Karpas-422 (cell line): ENCODE data around the gene L1CAM. TPM values are rescaled to one million over a fixed set of nuclear protein-coding genes. Genes with fewer than 3 reads are reported as not detected.
"Not testable (repeated sequence)": the region's sequence is repeated elsewhere in the genome, so short reads cannot be mapped to it uniquely, and the experiment has no call there.

Experiments used
- DNase-seq: peaks from one replicate; pipeline ENCODE4 v3.0.0-alpha.2; 2015
- H2AFZ ChIP-seq: fragments of 200-600 bp; sonication (generic); 2 replicates; pipeline ENCODE4 v1.6.1; 2014; ENCODE audit warnings: antibody characterized with exemption, low read length, mixed read lengths
- H3K27ac ChIP-seq: fragments of 200-600 bp; sonication (generic); 2 replicates; pipeline ENCODE4 v1.5.1; 2014; ENCODE audit warnings: mild to moderate bottlenecking, low read length, moderate library complexity
- H3K27me3 ChIP-seq: fragments of 200-600 bp; sonication (generic); 2 replicates; pipeline ENCODE4 v1.6.1; 2014; ENCODE audit warnings: low read length, mixed read lengths
- H3K36me3 ChIP-seq: fragments of 200-600 bp; sonication (generic); 2 replicates; pipeline ENCODE4 v1.6.1; 2014; ENCODE audit warnings: low read length, mixed read lengths; ENCODE audit not compliant: insufficient read depth
- H3K4me1 ChIP-seq: fragments of 200-600 bp; sonication (generic); 2 replicates; pipeline ENCODE4 v1.6.1; 2014; ENCODE audit warnings: mild to moderate bottlenecking, low read length, mixed read lengths
- H3K4me2 ChIP-seq: fragments of 200-600 bp; sonication (generic); 2 replicates; pipeline ENCODE4 v1.6.1; 2014; ENCODE audit warnings: low read length, low read depth, mild to moderate bottlenecking; ENCODE audit not compliant: poor library complexity, severe bottlenecking
- H3K4me3 ChIP-seq: fragments of 200-600 bp; sonication (generic); 2 replicates; pipeline ENCODE4 v1.5.1; 2014; ENCODE audit warnings: mild to moderate bottlenecking, antibody characterized with exemption, low read length, mixed read lengths
- H3K79me2 ChIP-seq: fragments of 200-600 bp; sonication (generic); 2 replicates; pipeline ENCODE4 v1.6.1; 2014; ENCODE audit warnings: mild to moderate bottlenecking, low read length, mixed read lengths
- H3K9ac ChIP-seq: fragments of 200-600 bp; sonication (generic); 2 replicates; pipeline ENCODE4 v1.6.0; 2014; ENCODE audit warnings: low read length
- H3K9me2 ChIP-seq: fragments of 200-600 bp; sonication (generic), shearing (Covaris generic); replicated peaks from 2 replicates; pipeline ENCODE4 v1.6.0; 2014; ENCODE audit warnings: mild to moderate bottlenecking, low read length, moderate library complexity; ENCODE audit not compliant: insufficient read depth
- H3K9me3 ChIP-seq: fragments of 300-700, 200-600 bp; sonication (generic); 2 replicates; pipeline ENCODE4 v1.6.1; 2014; ENCODE audit warnings: low read length, mixed read lengths
- H4K20me1 ChIP-seq: fragments of 200-600 bp; sonication (generic); 2 replicates; pipeline ENCODE4 v1.6.1; 2014; ENCODE audit warnings: mild to moderate bottlenecking, antibody characterized with exemption, low read length, low read depth; ENCODE audit not compliant: insufficient read depth
- total RNA-seq: library from RNA; depleted of rRNA; stranded (reverse); fragments of >200 nt; shearing (Covaris generic); gene quantifications from 2 replicates; pipeline ENCODE4 v1.2.3, GENCODE V29; 2014; ENCODE audit warnings: low replicate concordance

L1CAM gene
- total RNA-seq, 1 experiment from 2014 or later, result not detected

GRCh38 chrX:153818571-153819383 is 67.2 kb downstream of the L1CAM start:
- no peaks in the 10 kb centered on the region for H4K20me1 ChIP-seq
- no peaks in the 10 kb centered on the region for H3K9me2 ChIP-seq
- H3K27ac ChIP-seq, result no peak overlapping the region
- H3K36me3 ChIP-seq, result no peaks in the 10 kb centered on the region
- H3K9me3 ChIP-seq, result no peaks in the 10 kb centered on the region
- no peak for DNase-seq
- H3K79me2 ChIP-seq, result no peaks in the 10 kb centered on the region
- H3K9ac ChIP-seq, result no peak overlapping the region
- no peaks in the 10 kb centered on the region for H3K4me1 ChIP-seq
- no peaks in the 10 kb centered on the region for H3K27me3 ChIP-seq
- no peak overlapping the region for H3K4me2 ChIP-seq
- no peak overlapping the region for H2AFZ ChIP-seq
- H3K4me3 ChIP-seq, result no peak overlapping the region

- not testable (repeated sequence) for H3K4me3 ChIP-seq, DNase-seq, H3K27me3 ChIP-seq, H3K9me3 ChIP-seq, H3K4me1 ChIP-seq, H3K9me2 ChIP-seq, H2AFZ ChIP-seq, H4K20me1 ChIP-seq, H3K79me2 ChIP-seq, H3K9ac ChIP-seq, H3K27ac ChIP-seq, H3K4me2 ChIP-seq, H3K36me3 ChIP-seq
Observed at GRCh38 chrX:153818064-153818463, 67.9 kb downstream of the L1CAM start.

- Histone ChIP-seq H3K4me1 (no peaks in the 10 kb centered on the region), H3K4me3 (no peak overlapping the region)
- no peak for DNase-seq
Observed at GRCh38 chrX:153816831-153817690, 68.9 kb downstream of the L1CAM start.

GRCh38 chrX:153814591-153815315 is 71.2 kb downstream of the L1CAM start:
- Histone ChIP-seq H3K79me2 (no peaks in the 10 kb centered on the region), H3K4me1 (no peaks in the 10 kb centered on the region), H2AFZ (no peak overlapping the region), H3K9ac (no peak overlapping the region), H3K9me3 (no peaks in the 10 kb centered on the region), H3K4me3 (no peak overlapping the region), H3K9me2 (no peaks in the 10 kb centered on the region), H3K4me2 (no peak overlapping the region), H3K36me3 (no peaks in the 10 kb centered on the region), H3K27me3 (no peaks in the 10 kb centered on the region), H4K20me1 (no peaks in the 10 kb centered on the region), H3K27ac (no peak overlapping the region)
- no peak for DNase-seq

More at GRCh38 chrX:153816831-153817690, 68.9 kb downstream of the L1CAM start:
- no peaks in the 10 kb centered on the region for H3K36me3 ChIP-seq
- no peaks in the 10 kb centered on the region for H3K9me3 ChIP-seq
- H3K27ac ChIP-seq, result no peak overlapping the region
- no peaks in the 10 kb centered on the region for H3K9me2 ChIP-seq
- H3K4me2 ChIP-seq, result no peak overlapping the region
- H4K20me1 ChIP-seq, result no peaks in the 10 kb centered on the region
- no peak overlapping the region for H2AFZ ChIP-seq
- H3K27me3 ChIP-seq, result no peaks in the 10 kb centered on the region
- H3K79me2 ChIP-seq, result no peaks in the 10 kb centered on the region
- no peak overlapping the region for H3K9ac ChIP-seq

- H3K4me3 ChIP-seq, result no peak overlapping the region
- H3K27ac ChIP-seq, result no peak overlapping the region
- H3K9ac ChIP-seq, result no peak overlapping the region
- no peak for DNase-seq
- H4K20me1 ChIP-seq, result no peaks in the 10 kb centered on the region
- H3K4me2 ChIP-seq, result no peak overlapping the region
- H3K9me2 ChIP-seq, result no peaks in the 10 kb centered on the region
- no peaks in the 10 kb centered on the region for H3K9me3 ChIP-seq
- H3K27me3 ChIP-seq, result no peaks in the 10 kb centered on the region
- H2AFZ ChIP-seq, result no peak overlapping the region
- H3K79me2 ChIP-seq, result no peaks in the 10 kb centered on the region
- H3K36me3 ChIP-seq, result no peaks in the 10 kb centered on the region
- H3K4me1 ChIP-seq, result no peaks in the 10 kb centered on the region
Observed at GRCh38 chrX:153813161-153813560, 72.8 kb downstream of the L1CAM start.

GRCh38 chrX:153812220-153812619 is 73.8 kb downstream of the L1CAM start:
- Histone ChIP-seq H3K9me3 (no peaks in the 10 kb centered on the region), H3K36me3 (no peaks in the 10 kb centered on the region), H3K9ac (no peak overlapping the region), H3K9me2 (no peaks in the 10 kb centered on the region), H3K79me2 (no peaks in the 10 kb centered on the region), H2AFZ (no peak overlapping the region), H3K4me1 (no peaks in the 10 kb centered on the region), H3K27ac (no peak overlapping the region), H4K20me1 (no peaks in the 10 kb centered on the region), H3K4me3 (no peak overlapping the region), H3K4me2 (no peak overlapping the region), H3K27me3 (no peaks in the 10 kb centered on the region)
- no peak for DNase-seq
